Activated CD8-positive, alpha-beta memory T cell treated with anti-CD3 and anti-CD28 coated beads, Interleukin-2, amount 50 U/mL, for 1 hour (primary cell): ENCODE measurements around the gene DPF3.

ENCODE experiments used
- DNase-seq: peaks from one replicate; pipeline ENCODE4 v3.0.0-alpha.2; 2020; ENCODE audit errors: extremely low read depth

DPF3 gene

DNA sequence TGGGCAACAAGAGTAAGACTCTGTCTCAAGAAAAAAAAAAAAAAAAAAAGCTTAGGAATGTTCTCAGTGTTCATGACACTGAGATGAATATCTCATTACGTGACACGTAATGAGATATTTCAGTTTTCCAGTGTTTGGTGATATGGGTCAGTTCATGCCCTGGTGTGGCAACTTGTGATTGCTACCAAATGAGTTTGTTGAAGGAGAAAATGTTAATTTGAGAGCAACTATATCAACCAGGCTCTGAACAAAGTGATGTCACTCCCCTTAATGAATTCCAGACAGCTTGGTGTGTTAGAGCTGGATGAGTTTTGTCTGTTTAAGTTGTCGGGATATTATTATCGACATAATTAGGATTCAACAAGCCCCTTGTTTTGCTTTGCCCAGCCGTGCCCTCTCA lies 211.7 kb downstream of the DPF3 start:
- DNase-seq = no peak

DNA sequence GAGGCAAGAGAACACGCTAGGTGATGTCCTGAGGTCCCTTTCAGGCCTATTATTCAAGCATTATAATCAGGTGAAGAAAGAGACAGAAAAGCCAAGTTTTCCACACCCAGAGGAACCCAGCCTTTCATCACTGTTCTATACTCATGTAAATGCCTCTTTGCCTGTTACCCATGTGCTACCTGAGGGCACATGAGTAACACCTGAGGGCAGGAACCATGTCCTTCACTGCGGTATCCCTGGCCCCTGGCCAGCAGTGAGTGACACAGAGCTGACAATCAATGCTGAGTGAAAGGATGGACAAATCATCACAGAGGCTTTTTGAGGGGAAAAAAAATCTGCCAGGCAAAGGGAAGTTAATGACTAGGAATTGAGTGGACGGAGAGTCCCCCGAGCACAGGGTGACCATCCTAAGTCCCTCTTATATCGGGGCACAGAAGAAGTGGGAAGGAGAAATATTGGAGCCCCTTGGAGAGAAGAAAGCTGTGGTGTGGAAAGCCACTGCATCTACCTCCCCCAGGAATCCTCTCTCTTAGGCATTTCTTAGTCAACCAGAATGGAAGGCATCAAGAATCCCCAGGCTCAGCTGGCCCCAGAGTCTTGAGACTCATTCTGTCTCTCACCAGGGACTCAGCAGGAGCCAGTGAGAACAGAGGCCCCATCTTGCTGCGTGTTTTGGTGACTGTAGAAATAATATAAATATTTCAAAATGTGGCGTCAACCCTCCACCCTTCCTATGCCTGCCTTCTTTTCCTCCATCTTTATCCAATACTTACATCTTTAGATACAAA lies 212.9 kb downstream of the DPF3 start:
- DNase-seq = no peak

DNA sequence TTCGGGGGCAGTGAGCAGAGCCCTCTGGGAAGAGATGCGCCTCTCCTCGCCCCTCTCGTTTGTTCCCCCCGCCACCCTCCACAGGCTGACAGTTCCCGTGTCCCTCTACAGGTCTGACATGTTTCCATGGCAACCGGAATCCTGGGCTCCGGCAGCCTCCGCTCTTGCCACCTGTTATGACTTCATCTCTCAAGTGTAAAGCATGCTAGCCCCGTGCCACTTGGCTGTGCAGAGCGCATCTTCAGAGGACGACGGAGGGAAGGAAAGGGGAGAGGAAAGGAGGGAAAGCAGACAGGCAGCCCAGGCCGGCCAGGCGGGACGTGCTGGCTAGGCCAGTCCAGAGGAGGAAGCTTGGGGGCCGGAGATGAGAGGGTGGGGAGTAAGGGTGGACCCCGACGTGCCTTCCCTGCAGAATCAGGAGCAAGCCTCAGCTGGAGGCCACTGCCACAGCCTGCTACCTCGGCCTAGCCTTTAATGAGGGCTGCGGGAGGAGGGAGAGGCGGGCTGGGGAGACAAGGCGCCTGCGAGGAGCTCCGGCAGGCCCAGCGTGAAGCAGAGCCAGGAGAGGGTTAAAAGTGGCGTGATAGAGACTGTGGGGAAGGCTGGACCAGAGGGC lies 214.3 kb downstream of the DPF3 start:
- no peak for DNase-seq

DNA sequence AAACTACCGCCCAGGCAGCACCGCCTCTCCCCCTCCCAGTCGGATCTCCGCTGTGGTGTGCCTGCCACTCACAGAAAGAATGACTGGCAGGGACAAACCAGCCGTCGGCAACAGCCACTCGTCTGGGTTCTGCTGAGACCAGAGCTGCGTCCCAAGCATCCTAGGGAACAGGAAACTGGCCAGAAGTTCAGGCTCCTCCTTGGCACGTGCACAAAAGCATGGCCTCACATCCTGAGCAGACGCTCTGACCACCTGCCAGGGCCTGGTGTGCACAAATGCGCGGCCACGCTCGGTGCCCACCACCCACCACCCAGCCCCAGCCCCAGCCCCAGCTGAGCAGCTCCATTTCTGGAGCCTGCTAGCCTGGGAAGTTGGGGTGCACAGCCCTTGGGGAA lies 214.8 kb downstream of the DPF3 start:
- no peak for DNase-seq

DNA sequence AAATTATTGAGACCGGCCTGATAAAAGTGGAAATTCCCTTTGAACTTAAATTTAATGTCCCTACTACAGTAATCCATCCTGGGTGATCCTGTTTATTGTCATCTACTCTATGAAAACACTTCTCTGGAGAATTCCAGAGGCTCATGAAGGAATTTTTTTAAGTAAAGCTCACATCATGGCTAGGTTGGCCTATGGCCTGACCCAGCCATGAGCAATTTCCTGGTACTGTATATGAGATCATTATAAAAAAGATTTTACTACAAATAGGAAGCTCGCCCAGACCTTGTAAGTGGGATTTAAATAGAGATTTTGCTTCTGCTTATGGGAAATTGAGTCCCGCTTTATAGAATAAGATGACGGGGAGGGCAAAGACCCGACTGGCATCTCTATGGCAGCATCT lies 215.5 kb downstream of the DPF3 start:
- DNase-seq = no peak

DNA sequence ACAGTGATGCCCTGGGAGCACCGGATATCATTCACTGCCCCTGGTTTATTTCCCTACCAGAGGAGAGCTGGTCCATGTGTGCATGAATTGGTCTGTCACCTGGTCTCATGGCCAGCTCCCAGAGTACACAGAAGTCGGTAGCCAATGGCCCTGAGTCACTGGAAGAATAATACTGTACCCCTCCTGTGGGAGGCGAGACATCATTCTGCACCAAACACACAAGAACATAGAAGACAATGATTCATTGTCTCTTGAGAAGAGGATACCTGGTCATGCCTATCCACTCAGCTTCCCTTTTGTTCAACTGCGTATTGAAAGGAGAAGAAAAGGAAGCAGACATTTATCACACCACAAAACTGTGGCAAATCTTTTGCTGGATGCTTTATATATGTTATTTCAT lies 216.2 kb downstream of the DPF3 start:
- no peak for DNase-seq

DNA sequence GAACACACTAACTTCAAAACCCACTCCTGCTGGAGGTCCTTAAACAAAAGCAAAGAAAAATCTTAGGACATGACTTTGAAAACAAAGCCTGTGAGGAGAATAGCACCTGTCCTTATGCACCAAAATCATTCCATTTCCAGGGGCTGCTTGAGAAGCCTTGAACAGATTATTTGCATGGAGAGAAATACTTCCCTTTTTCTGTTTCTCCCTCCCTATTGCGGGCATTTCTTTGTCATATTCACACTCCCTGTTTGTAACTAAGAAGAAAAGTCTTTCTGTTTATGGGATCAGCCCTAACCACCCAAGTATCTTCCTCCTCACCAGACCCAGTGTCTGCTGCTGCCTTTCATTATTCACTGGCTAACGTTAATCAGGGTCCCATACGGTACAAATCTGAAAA lies 218.8 kb downstream of the DPF3 start:
- DNase-seq = no peak

DNA sequence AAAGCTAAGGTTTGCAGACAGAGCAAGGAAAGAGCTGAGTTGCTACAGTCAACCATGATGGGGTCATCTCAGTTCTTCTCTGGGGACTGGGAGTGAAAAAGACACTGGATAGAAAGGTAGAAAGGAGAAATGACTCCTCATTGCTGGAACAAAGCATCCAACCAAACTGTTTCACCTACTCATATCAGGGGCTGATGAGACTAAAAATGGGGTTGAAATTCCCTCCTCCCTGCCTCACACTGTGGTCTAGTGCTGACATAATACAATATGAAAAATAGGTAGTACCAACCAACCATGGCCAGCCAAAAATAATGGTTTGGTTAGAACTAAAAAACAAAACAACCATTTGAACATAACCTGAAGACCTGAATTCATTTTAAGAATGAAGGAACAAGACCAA lies 220.7 kb downstream of the DPF3 start:
- DNase-seq = no peak

DNA sequence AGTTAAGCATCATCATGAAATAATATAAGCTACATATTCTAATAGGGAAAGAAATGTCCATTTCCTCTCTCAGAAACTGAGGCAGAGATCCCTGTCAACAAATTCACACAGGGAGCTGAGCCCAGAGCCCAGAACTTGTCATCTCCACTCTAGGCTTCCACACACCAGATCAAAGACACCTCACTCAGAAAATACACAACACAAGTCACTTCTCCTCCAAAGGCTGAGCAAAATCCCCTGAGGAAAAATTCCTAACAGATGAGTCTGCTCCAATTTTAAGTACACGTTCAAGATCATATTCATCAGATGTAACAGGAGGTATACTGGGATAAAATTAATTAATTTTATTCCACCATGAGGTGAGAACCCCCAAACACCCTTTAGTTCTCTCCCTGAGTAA lies 227.3 kb downstream of the DPF3 start:
- DNase-seq = no peak

DNA sequence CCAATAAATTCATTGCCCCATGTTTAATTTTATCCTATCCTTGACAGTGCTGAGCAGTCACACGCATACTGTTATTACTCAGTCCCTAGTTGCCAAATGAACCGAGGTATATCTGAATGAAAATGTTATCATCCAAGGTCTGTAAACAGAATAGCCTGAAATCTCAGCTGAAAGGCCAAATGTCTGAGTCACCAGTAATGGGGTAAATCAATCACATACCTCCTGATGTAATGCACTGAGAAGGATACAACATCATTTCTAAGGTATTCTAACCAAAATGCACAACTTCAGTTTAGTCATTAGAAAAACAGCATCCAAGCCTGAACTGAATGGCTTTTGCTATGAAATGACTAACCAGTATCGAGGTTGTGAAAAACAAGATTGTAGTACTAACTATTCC lies 228.6 kb downstream of the DPF3 start:
- no peak for DNase-seq

DNA sequence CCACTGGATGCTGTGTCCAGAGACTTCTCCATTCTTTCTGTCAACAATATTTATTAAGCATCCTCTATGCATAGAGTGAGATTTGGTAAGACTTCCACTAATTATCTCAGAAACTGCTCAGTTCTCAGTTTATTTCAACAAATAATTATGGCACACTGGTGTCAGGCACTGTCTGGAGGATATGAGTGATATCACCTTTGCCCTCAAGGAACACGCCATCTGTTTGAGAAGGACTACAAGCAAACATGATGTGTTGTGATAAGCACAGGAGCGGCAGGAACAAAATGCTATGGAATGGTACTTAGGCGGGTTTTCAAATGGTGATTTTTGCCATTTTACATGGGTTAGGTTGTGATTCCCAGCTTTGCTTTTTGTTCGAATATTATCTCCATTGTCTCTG lies 229.2 kb downstream of the DPF3 start:
- DNase-seq = no peak

DNA sequence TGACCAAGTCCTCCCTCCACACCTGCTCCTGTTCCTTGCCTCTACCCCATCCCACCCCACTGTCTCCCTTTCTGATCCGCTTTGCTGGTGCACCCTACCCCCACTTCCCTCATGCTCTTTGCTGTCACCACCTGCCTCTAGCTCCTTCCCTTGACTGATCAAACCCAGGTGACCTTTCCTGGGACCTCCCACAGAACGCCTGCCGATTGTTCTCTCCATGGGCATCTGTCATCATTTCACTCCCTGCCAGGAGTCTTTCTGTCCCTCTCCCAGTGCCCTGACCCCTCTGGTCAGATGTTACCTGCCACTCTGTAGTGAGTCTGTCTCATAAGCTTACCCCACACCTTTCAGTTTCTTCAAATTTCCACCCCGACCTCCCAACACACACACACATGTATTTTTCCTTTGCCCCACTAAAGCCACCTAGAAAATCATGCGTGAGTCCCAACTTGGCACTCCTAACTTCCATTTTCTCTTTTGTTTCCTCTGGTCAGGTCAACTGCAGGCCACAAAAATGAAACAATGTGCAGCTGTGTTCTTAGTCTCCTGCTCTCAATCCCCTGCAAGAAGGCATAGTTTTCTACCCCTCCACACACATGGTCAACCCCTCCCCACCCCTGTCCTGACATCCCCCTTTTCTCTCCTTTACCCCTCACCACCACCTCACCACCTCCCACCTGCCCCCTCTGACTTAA lies 229.8 kb downstream of the DPF3 start:
- DNase-seq = no peak

DNA sequence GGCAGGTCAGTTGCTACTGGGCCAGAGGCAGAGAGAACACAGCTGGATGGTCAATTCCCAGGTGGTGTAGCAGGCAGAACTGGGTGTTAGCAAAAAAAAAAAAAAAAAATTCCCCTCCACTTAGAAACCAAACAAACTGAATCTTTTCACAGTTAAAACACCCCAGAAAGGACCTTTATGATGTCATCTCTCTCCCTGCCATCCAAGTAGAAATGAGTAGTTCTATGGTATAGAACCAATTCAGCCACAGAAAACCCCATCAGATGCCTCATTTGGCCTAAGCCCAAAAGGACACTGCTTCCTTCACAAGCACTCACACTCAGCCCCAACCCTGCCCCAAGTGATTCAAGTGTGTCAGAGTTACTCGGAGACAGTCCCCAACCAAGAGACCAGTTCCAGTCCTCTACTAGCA lies 230.8 kb downstream of the DPF3 start:
- DNase-seq = no peak

DNA sequence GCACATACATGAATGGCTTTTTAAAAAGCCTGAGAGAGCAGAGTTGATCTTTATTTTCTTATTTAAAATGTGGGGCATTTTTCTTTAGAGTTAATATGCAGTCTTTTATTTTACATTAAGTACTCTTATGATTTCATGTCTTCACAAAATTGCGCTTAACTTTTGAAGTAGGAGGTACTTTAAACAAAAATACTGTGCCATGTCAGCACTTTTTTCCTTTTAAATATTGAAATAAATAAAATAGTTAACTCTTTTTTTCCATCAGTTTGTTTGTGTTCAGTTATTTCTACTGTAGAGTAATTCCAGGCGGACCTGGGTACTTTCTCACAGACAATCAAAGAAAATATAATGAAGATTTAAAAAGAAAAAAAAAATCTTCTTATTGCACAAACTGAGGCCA lies 231.7 kb downstream of the DPF3 start:
- no peak for DNase-seq

DNA sequence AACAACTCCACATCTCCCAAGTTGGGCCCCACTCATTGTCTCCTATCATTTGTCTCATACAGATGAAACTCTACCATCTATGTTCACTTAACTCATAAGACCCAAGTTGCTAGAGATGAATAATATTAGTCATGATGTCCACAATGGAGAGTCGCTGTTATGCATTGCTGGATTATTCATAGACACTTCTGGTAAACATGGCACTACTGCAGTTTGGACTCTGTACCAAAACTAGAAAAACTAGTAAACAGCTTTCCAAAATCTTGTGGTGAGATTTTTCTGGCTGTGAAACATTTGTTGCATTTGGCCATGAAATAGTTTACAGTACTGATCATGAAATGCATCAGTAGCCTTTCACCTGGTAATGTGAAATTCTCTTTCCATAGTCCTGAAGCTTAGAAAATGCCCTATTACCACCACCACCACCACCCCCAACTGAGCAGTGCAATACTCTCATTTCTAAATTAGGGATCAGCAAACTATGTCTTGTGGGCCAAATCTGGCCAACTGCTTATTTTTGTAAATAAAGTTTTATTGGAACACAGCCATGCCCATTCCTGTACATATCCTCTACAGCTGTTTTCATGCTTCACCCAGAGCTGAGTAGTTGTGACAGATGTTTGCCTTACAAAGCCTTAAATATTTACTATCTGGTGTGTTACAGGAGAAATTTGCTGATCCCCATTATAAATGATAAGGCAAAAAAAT lies 236.5 kb downstream of the DPF3 start:
- no peak for DNase-seq

DNA sequence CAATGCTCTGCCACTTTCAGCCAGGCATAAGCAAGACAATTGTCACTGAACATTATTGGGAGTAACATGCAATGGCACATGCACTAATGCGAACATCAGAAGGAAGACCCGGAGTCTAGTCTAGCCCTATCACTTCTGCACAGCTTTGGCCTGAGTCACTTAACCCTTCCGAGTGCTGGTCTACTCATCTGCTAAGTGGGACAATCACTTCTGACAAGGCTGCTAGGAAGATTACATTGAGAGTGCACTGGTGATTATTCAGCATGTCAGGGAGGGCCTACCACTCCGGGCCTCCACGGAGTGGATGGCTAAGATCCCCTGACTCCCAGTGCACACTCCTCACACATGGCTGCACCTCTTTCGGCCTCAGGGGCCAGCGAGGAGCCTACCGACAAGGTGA lies 240.9 kb downstream of the DPF3 start:
- DNase-seq = no peak

DNA sequence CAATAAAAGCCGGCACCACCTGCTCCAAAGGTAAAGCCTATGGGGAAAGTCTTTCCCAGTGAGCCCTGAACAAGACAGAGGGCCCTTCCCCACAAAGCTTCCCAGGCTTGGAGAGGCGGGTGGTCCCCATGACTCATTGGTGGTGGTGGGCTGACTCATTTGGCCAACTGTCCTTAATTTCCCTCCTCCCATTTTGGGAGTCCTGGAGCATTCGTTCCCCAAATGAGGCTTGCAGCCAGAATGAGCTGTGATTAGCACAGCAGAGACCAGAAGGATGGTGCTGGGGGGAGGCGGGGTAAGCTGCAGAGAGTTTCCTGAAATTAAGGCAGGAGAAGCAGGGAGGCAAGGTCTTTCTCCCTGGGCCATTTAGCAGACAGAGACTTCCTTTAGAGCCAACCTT lies 241.7 kb downstream of the DPF3 start:
- DNase-seq = no peak

DNA sequence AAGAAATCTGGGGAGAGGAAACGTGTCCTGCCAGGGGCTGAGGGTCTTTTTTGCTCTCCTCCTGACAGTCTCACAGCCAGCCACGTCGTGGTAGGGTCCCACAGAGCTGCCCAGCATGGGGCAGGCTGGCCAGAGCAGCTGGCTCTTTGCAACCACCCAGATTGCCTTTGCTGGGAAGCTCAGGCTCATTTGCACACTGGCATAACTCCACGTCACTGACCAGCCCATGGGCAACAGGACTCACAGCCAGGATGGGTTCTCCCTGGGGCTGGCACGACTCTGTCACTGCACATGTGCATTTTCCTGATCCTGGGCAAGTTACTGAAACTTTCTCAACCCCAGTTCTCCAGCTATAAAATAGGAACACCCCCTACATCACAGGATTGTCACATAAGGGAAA lies 242.2 kb downstream of the DPF3 start:
- DNase-seq = no peak

DNA sequence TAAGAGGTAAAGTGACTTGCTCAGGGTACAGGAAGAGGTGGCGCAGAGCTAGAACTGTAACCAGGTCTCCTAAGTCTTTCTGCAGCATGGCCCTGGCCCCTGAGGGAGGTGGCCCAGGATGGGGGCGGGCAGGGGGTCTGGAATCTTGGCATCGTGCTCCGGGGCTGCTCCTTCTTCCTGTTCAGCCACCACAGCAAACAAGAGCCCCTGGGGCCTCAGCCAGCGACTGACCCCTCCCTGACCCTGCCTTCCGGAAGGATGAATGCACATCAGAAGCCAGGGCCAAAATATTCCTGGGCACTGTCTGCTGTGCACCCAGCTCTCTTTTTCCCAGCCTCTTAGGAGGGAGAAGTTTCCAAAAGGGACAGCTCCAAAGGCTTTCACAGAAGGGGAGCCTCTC lies 242.8 kb downstream of the DPF3 start:
- DNase-seq = no peak

DNA sequence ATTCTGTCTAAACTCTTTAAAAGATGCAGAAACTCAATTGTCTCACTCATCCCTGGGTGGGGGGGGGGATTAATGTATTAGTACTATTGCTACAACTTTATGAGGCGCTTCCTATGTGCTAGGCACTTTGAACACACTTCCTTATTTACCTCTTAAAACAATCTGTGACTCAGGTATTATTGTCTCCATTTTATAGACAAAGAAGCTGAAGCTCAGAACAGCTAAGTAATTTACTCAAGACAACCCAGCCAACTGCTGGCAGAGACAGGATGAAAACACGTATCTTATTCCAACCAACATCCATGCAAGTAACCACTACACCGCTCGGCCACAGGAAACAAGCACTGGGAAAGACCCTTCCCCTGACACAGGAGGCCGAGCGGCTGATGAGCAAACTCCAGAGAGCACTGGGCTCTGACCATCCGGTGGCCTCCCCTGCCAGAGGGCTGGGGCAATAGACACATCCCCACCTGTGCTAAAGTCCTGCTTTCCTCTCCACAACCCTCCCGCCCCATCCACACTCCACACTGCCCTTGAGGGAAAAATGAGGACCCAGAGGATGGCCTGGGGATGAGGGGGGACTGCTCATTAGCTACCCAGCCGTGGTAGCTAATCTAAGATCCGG lies 244.2 kb downstream of the DPF3 start:
- DNase-seq = no peak

DNA sequence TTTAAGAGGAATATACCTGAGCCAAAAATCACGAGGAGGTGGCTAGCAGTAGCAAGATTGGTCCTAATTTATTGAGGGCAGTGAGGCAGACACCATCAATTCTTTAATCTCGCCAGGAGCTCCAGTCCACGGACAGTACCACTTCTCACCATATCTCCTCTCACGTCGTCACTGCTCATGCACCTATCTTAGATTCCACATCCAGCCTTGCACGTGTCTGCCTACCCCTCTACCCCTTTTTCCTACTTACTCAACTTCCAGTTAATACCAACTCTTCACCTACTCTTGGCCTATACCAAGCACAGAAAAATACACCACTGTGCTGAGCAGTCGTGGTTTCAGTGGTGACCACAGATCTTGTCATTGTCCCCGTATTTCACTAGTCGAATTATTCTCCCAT lies 246.1 kb downstream of the DPF3 start:
- no peak for DNase-seq

DNA sequence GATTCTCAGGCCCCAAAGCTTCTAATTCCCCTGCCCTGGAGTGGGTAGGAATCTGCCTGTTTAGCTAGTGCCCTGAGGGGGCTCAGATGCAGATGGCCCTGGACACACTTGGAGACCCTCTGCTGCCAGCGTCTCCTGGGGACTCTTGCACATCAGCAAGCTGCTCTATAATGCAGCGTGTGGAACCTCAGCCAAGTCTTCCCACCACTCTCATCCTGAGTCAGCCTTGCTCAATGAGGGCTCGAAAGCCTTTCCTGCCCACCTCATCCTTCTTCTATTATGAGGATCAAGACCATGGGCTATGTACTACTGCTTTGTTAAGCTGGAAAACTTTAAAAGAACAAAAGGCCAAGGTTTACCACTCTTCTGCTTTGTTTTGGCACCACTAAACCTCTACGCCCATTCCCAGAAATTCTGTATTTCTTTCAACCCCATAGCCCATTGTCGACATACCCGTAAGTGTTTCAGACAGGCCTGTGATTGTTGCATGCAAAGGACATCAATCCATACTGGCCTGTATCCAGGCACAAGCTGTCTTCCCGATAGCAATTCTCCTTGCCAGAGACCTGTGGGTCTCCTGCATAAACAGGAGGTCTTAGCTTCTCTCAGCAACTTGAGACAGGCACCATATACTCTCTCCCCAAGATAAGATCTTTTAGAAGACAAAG lies 246.9 kb downstream of the DPF3 start:
- DNase-seq = no peak
